ENCODE measurements around the gene CCN2.

GRCh38 chr6:131917763-131918649 is 33.2 kb downstream of the CCN2 start:
- no peak for TF ChIP-seq EZH2 (IDR thresholded peaks at IDR 0.05)
- no peak for TF ChIP-seq POLR2AphosphoS5 (IDR thresholded peaks at IDR 0.05; ENCODE audit: borderline replicate concordance, low read depth, low read length)
